DND-41 (cell line): Measurements from ENCODE around the gene UNC79.

Source experiments
- CTCF ChIP-seq: IDR thresholded peaks from 2 replicates; pipeline ENCODE4 v1.5.1; 2012; ENCODE audit warnings: borderline replicate concordance, low read length, moderate library complexity, mild to moderate bottlenecking; ENCODE audit not compliant: poor library complexity, severe bottlenecking; ENCODE audit errors: extremely low read depth
- EZH2 ChIP-seq: IDR thresholded peaks from 3 replicates; pipeline ENCODE4 v1.6.1; 2012; ENCODE audit warnings: borderline replicate concordance, low read depth, mild to moderate bottlenecking, moderate library complexity, low read length, inconsistent platforms; ENCODE audit not compliant: severe bottlenecking

DNA sequence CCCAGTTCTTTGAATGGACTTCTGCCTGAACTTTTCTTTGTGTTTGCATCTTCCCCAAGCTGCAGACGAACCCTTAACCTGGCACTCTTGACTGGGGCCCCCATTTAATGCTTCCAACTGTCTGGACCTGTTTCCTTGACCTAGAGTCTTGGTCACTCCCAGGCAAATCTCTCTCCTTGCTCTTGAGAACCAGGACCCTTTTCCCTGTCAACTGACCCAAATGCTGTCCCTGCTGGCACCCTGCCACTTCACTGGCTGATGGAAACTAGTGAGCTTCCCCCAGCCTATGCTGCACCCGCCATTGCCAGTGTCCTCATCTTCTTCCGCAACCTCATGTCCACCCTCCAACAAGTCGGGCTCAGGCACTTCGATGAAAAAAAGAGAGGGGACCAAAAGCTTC, 278.1 kb downstream of the UNC79 start:
- no peak for TF ChIP-seq EZH2
- TF ChIP-seq CTCF, result no peak
